Peyer's patch (tissue), 4 donors: ENCODE data around the gene MYO1D.

ENCODE experiments used
- POLR2A ChIP-seq, 2 donors: fragments of 450-650 bp; IDR thresholded peaks; one replicate each; pipeline ENCODE4 v1.5.1; 2017; ENCODE audit warnings: antibody characterized with exemption in 2 of 2, mild to moderate bottlenecking in 2 of 2, moderate library complexity in 2 of 2
- TF ChIP-seq, protein P1 (sequence below), 6 experiments: fragments of 450-650 bp in 4 of 6; fragments of 200-600 bp in 2 of 6; sonication (generic) in 1 of 6; IDR thresholded peaks; one replicate each; pipeline ENCODE4 v1.5.1; 2017 to 2019; ENCODE audit warnings: antibody characterized with exemption in 6 of 6, mild to moderate bottlenecking in 3 of 6, moderate library complexity in 1 of 6

DNA sequence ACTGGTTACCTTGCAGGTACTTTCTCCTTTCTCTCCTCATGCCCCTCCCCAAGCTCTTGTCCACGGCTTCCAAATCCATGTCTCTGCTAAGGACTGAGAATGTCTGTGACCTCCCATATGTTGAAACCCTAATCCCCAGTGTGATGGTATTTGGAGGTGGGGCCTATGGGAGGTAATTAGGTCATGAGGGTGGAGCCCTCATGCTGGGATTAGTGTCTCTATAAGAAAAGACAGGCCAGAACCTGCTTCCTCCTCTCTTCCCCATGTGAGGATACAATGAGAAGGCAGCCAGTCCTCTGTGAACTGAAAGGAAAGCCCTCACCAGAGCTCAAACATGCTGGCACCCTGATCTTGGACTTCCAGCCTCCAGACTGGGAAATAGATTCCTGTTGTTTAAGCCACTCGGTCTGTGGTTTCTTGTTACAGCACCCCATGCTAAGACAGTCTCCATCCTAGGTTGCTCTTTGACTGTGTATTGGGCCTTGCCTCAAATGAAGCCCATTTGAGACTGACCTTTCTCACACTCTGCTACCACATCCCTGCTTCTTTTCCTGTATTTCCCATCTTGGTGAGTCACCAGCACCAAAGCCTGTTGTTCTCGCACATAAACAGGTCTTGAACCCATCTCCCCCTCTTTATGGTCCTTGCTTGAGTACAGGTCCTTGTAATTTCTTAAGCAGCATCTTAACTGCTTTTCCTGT, 255.2 kb downstream of the MYO1D start:
- no peak for TF ChIP-seq POLR2A (IDR thresholded peaks at IDR 0.05)
- TF ChIP-seq, protein P1, sequence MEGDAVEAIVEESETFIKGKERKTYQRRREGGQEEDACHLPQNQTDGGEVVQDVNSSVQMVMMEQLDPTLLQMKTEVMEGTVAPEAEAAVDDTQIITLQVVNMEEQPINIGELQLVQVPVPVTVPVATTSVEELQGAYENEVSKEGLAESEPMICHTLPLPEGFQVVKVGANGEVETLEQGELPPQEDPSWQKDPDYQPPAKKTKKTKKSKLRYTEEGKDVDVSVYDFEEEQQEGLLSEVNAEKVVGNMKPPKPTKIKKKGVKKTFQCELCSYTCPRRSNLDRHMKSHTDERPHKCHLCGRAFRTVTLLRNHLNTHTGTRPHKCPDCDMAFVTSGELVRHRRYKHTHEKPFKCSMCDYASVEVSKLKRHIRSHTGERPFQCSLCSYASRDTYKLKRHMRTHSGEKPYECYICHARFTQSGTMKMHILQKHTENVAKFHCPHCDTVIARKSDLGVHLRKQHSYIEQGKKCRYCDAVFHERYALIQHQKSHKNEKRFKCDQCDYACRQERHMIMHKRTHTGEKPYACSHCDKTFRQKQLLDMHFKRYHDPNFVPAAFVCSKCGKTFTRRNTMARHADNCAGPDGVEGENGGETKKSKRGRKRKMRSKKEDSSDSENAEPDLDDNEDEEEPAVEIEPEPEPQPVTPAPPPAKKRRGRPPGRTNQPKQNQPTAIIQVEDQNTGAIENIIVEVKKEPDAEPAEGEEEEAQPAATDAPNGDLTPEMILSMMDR (IDR thresholded peaks at IDR 0.05) = no peak
